Measurements from ENCODE around the gene ALS2CL. TPM values are rescaled to one million over a fixed set of nuclear protein-coding genes. Genes with fewer than 3 reads are reported as not detected.

ALS2CL gene
- total and polyA plus RNA-seq, 2 donors, result 4.3 to 22.4 TPM

- DNase-seq (ENCODE audit: low read depth in 6 of 9, low spot score in 9 of 9), result no peak
- peaks cover 0 to 5% of the 10 kb centered on the region in 2 donors for H3K9me3 ChIP-seq (ENCODE audit: control insufficient read depth in 2 of 2, insufficient read depth in 1 of 2, low read length in 1 of 2)
- no peaks in the 10 kb centered on the region for H3K36me3 ChIP-seq (ENCODE audit: control insufficient read depth in 2 of 2, insufficient read depth in 2 of 2, low read length in 1 of 2)
- H3K27me3 ChIP-seq (ENCODE audit: control insufficient read depth in 2 of 2, insufficient read depth in 1 of 2, low read length in 1 of 2), result peaks cover 20 to 38% of the 10 kb centered on the region in 2 donors
- 91% methylated on average over 8 of the region's 8 CpGs for WGBS
- peaks cover 13 to 19% of the 10 kb centered on the region in 2 donors for H3K4me1 ChIP-seq (ENCODE audit: control insufficient read depth in 2 of 2, insufficient read depth in 2 of 2, low read length in 2 of 2)
- H3K27ac ChIP-seq (ENCODE audit: low read depth in 1 of 2, low read length in 1 of 2), result no peak overlapping the region
- H3K4me3 ChIP-seq (ENCODE audit: low read length in 2 of 2), result no peak overlapping the region
These were observed 6.4 kb upstream of the ALS2CL start for GRCh38 chr3:46699676-46700523.

- DNase-seq (ENCODE audit: low read depth in 6 of 9, low spot score in 9 of 9), result peak in 1 of 9 donors; percentile 25
- H3K36me3 ChIP-seq (ENCODE audit: control insufficient read depth in 2 of 2, insufficient read depth in 2 of 2, low read length in 1 of 2), result no peaks in the 10 kb centered on the region
- H3K9me3 ChIP-seq (ENCODE audit: control insufficient read depth in 2 of 2, insufficient read depth in 1 of 2, low read length in 1 of 2), result peaks cover 0 to 5% of the 10 kb centered on the region in 2 donors
- peaks cover 8 to 36% of the 10 kb centered on the region in 2 donors for H3K27me3 ChIP-seq (ENCODE audit: control insufficient read depth in 2 of 2, insufficient read depth in 1 of 2, low read length in 1 of 2)
- H3K27ac ChIP-seq (ENCODE audit: low read depth in 1 of 2, low read length in 1 of 2), result peak overlapping the region in 1 of 2 donors; percentile 91
- H3K4me3 ChIP-seq (ENCODE audit: low read length in 2 of 2), result no peak overlapping the region
- peaks cover 33 to 54% of the 10 kb centered on the region in 2 donors for H3K4me1 ChIP-seq (ENCODE audit: control insufficient read depth in 2 of 2, insufficient read depth in 2 of 2, low read length in 2 of 2)
- WGBS, result 95% methylated on average over 4 of the region's 4 CpGs
These were observed 2.7 kb upstream of the ALS2CL start for GRCh38 chr3:46695962-46696894.

- Histone ChIP-seq H3K9me3 (ENCODE audit: control insufficient read depth in 2 of 2, insufficient read depth in 1 of 2, low read length in 1 of 2) (peaks cover 0 to 5% of the 10 kb centered on the region in 2 donors), H3K27me3 (ENCODE audit: control insufficient read depth in 2 of 2, insufficient read depth in 1 of 2, low read length in 1 of 2) (peaks cover 5 to 27% of the 10 kb centered on the region in 2 donors), H3K4me1 (ENCODE audit: control insufficient read depth in 2 of 2, insufficient read depth in 2 of 2, low read length in 2 of 2) (peaks cover 38 to 63% of the 10 kb centered on the region in 2 donors), H3K27ac (ENCODE audit: low read depth in 1 of 2, low read length in 1 of 2) (peak overlapping the region; percentile 61 to 91), H3K36me3 (ENCODE audit: control insufficient read depth in 2 of 2, insufficient read depth in 2 of 2, low read length in 1 of 2) (no peaks in the 10 kb centered on the region), H3K4me3 (ENCODE audit: low read length in 2 of 2) (no peak overlapping the region)
- peak; percentile 40 to 85 (median 64) for DNase-seq (ENCODE audit: low read depth in 6 of 9, low spot score in 9 of 9)
- 38% methylated on average over 11 of the region's 11 CpGs for WGBS
These were observed 1.9 kb upstream of the ALS2CL start for GRCh38 chr3:46695177-46695961.

GRCh38 chr3:46694520-46694919, 1.0 kb upstream of the ALS2CL start:
- Histone ChIP-seq H3K9me3 (ENCODE audit: control insufficient read depth in 2 of 2, insufficient read depth in 1 of 2, low read length in 1 of 2) (peaks cover 0 to 5% of the 10 kb centered on the region in 2 donors), H3K4me1 (ENCODE audit: control insufficient read depth in 2 of 2, insufficient read depth in 2 of 2, low read length in 2 of 2) (peaks cover 38 to 64% of the 10 kb centered on the region in 2 donors), H3K36me3 (ENCODE audit: control insufficient read depth in 2 of 2, insufficient read depth in 2 of 2, low read length in 1 of 2) (no peaks in the 10 kb centered on the region), H3K27ac (ENCODE audit: low read depth in 1 of 2, low read length in 1 of 2) (peak overlapping the region; percentile 0 to 91), H3K4me3 (ENCODE audit: low read length in 2 of 2) (no peak overlapping the region), H3K27me3 (ENCODE audit: control insufficient read depth in 2 of 2, insufficient read depth in 1 of 2, low read length in 1 of 2) (peaks cover 5 to 19% of the 10 kb centered on the region in 2 donors)
- no peak for DNase-seq (ENCODE audit: low read depth in 6 of 9, low spot score in 9 of 9)
- 99% methylated on average over 3 of the region's 3 CpGs for WGBS

GRCh38 chr3:46693892-46694226, 380 bp upstream of the ALS2CL start:
- Histone ChIP-seq H3K9me3 (ENCODE audit: control insufficient read depth in 2 of 2, insufficient read depth in 1 of 2, low read length in 1 of 2) (peaks cover 0 to 5% of the 10 kb centered on the region in 2 donors), H3K27ac (ENCODE audit: low read depth in 1 of 2, low read length in 1 of 2) (peak overlapping the region in 1 of 2 donors; percentile 62), H3K4me1 (ENCODE audit: control insufficient read depth in 2 of 2, insufficient read depth in 2 of 2, low read length in 2 of 2) (peaks cover 38 to 64% of the 10 kb centered on the region in 2 donors), H3K27me3 (ENCODE audit: control insufficient read depth in 2 of 2, insufficient read depth in 1 of 2, low read length in 1 of 2) (peaks cover 5 to 19% of the 10 kb centered on the region in 2 donors), H3K36me3 (ENCODE audit: control insufficient read depth in 2 of 2, insufficient read depth in 2 of 2, low read length in 1 of 2) (no peaks in the 10 kb centered on the region), H3K4me3 (ENCODE audit: low read length in 2 of 2) (peak overlapping the region; percentile 22 to 54)
- 47% methylated on average over 30 of the region's 30 CpGs for WGBS
- DNase-seq (ENCODE audit: low read depth in 6 of 9, low spot score in 9 of 9), result no peak

GRCh38 chr3:46692566-46692990, 901 bp downstream of the ALS2CL start:
- WGBS, result 74% methylated on average over 11 of the region's 11 CpGs
- Histone ChIP-seq H3K27me3 (ENCODE audit: control insufficient read depth in 2 of 2, insufficient read depth in 1 of 2, low read length in 1 of 2) (peaks cover 5 to 19% of the 10 kb centered on the region in 2 donors), H3K27ac (ENCODE audit: low read depth in 1 of 2, low read length in 1 of 2) (no peak overlapping the region), H3K4me1 (ENCODE audit: control insufficient read depth in 2 of 2, insufficient read depth in 2 of 2, low read length in 2 of 2) (peaks cover 38 to 64% of the 10 kb centered on the region in 2 donors), H3K4me3 (ENCODE audit: low read length in 2 of 2) (peak overlapping the region; percentile 49 to 54), H3K9me3 (ENCODE audit: control insufficient read depth in 2 of 2, insufficient read depth in 1 of 2, low read length in 1 of 2) (peaks cover 0 to 5% of the 10 kb centered on the region in 2 donors), H3K36me3 (ENCODE audit: control insufficient read depth in 2 of 2, insufficient read depth in 2 of 2, low read length in 1 of 2) (no peaks in the 10 kb centered on the region)
- no peak for DNase-seq (ENCODE audit: low read depth in 6 of 9, low spot score in 9 of 9)

GRCh38 chr3:46690798-46691197, 2.7 kb downstream of the ALS2CL start:
- no peak overlapping the region for H3K27ac ChIP-seq (ENCODE audit: low read depth in 1 of 2, low read length in 1 of 2)
- H3K9me3 ChIP-seq (ENCODE audit: control insufficient read depth in 2 of 2, insufficient read depth in 1 of 2, low read length in 1 of 2), result no peaks in the 10 kb centered on the region
- H3K36me3 ChIP-seq (ENCODE audit: control insufficient read depth in 2 of 2, insufficient read depth in 2 of 2, low read length in 1 of 2), result no peaks in the 10 kb centered on the region
- peaks cover 5 to 19% of the 10 kb centered on the region in 2 donors for H3K27me3 ChIP-seq (ENCODE audit: control insufficient read depth in 2 of 2, insufficient read depth in 1 of 2, low read length in 1 of 2)
- WGBS, result 67% methylated on average over 5 of the region's 5 CpGs
- peaks cover 32 to 54% of the 10 kb centered on the region in 2 donors for H3K4me1 ChIP-seq (ENCODE audit: control insufficient read depth in 2 of 2, insufficient read depth in 2 of 2, low read length in 2 of 2)
- H3K4me3 ChIP-seq (ENCODE audit: low read length in 2 of 2), result no peak overlapping the region
- DNase-seq (ENCODE audit: low read depth in 6 of 9, low spot score in 9 of 9), result peak in 2 of 9 donors; percentile 26 to 33

- Histone ChIP-seq H3K4me3 (ENCODE audit: low read length in 2 of 2) (no peak overlapping the region), H3K27me3 (ENCODE audit: control insufficient read depth in 2 of 2, insufficient read depth in 1 of 2, low read length in 1 of 2) (no peaks in the 10 kb centered on the region), H3K27ac (ENCODE audit: low read depth in 1 of 2, low read length in 1 of 2) (no peak overlapping the region), H3K36me3 (ENCODE audit: control insufficient read depth in 2 of 2, insufficient read depth in 2 of 2, low read length in 1 of 2) (no peaks in the 10 kb centered on the region), H3K4me1 (ENCODE audit: control insufficient read depth in 2 of 2, insufficient read depth in 2 of 2, low read length in 2 of 2) (peaks cover 0 to 2% of the 10 kb centered on the region in 2 donors), H3K9me3 (ENCODE audit: control insufficient read depth in 2 of 2, insufficient read depth in 1 of 2, low read length in 1 of 2) (no peaks in the 10 kb centered on the region)
- 95% methylated on average over 9 of the region's 9 CpGs for WGBS
- no peak for DNase-seq (ENCODE audit: low read depth in 6 of 9, low spot score in 9 of 9)
These were observed 8.0 kb downstream of the ALS2CL start for GRCh38 chr3:46685446-46685845.
